ENCODE measurements around the gene ZBTB6. TPM values are rescaled to one million over a fixed set of nuclear protein-coding genes. Genes with fewer than 3 reads are reported as not detected.
A peak's percentile ranks its signal among the peaks of the same experiment; 100 is the strongest.

ZBTB6 gene
- total RNA-seq, 2 donors from 2014 or later, result 9.3 to 11.7 TPM

DNA sequence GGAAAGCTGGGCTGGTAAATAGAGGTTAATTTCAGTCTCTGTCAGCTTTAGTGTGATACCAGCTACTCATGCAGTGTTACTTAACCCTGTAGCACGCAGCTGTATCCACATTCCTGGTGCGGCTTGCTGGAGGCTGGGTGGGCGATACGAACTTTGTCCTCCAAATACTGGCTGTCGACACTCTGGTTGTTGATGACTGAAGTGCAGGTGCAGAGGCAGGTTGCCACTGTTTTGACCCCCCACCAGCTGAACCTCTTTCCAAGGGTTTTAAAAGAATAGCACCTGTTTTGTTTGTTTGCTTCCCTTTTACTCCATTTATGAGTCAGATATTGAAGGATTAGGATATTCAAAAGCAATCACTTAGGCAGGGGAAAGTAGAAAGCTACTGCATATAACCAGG lies 23.3 kb upstream of the ZBTB6 start:
- H3K36me3 ChIP-seq (ENCODE audit: control insufficient read depth, insufficient read depth, low read length), result peaks cover 29% of the 10 kb centered on the region
- 88 to 96% methylated on average over 5 of the region's 5 CpGs for WGBS, 2 experiments (ENCODE audit: insufficient coverage in 1 of 2, insufficient read length in 1 of 2)
- TF ChIP-seq, protein P1, sequence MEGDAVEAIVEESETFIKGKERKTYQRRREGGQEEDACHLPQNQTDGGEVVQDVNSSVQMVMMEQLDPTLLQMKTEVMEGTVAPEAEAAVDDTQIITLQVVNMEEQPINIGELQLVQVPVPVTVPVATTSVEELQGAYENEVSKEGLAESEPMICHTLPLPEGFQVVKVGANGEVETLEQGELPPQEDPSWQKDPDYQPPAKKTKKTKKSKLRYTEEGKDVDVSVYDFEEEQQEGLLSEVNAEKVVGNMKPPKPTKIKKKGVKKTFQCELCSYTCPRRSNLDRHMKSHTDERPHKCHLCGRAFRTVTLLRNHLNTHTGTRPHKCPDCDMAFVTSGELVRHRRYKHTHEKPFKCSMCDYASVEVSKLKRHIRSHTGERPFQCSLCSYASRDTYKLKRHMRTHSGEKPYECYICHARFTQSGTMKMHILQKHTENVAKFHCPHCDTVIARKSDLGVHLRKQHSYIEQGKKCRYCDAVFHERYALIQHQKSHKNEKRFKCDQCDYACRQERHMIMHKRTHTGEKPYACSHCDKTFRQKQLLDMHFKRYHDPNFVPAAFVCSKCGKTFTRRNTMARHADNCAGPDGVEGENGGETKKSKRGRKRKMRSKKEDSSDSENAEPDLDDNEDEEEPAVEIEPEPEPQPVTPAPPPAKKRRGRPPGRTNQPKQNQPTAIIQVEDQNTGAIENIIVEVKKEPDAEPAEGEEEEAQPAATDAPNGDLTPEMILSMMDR (conservative IDR thresholded peaks at IDR 0.05), result no peak
- H3K27ac Mint-ChIP-seq, result no peak overlapping the region
- H3K4me3 ChIP-seq (ENCODE audit: low read length), result no peak overlapping the region
- no peak overlapping the region for H3K27ac ChIP-seq (ENCODE audit: low read depth, low read length)
- H3K9me3 ChIP-seq (ENCODE audit: control insufficient read depth, low read length), result no peaks in the 10 kb centered on the region
- H3K4me1 ChIP-seq (ENCODE audit: control insufficient read depth, insufficient read depth, low read length), result no peaks in the 10 kb centered on the region
- H3K27me3 Mint-ChIP-seq (ENCODE audit: insufficient read depth), result no peaks in the 10 kb centered on the region
- H3K9ac ChIP-seq (ENCODE audit: extremely low read depth, low read length, poor library complexity, severe bottlenecking), result no peak overlapping the region
- peaks cover 13% of the 10 kb centered on the region for H3K4me1 Mint-ChIP-seq
- no peaks in the 10 kb centered on the region for H3K27me3 ChIP-seq (ENCODE audit: control insufficient read depth, insufficient read depth, low read length, poor library complexity, severe bottlenecking)
- peaks cover 24% of the 10 kb centered on the region for H3K36me3 Mint-ChIP-seq (ENCODE audit: low read depth)
- no peak overlapping the region for H3K4me3 Mint-ChIP-seq
- H3K9me3 Mint-ChIP-seq, result no peaks in the 10 kb centered on the region
- DNase-seq, result no peak

DNA sequence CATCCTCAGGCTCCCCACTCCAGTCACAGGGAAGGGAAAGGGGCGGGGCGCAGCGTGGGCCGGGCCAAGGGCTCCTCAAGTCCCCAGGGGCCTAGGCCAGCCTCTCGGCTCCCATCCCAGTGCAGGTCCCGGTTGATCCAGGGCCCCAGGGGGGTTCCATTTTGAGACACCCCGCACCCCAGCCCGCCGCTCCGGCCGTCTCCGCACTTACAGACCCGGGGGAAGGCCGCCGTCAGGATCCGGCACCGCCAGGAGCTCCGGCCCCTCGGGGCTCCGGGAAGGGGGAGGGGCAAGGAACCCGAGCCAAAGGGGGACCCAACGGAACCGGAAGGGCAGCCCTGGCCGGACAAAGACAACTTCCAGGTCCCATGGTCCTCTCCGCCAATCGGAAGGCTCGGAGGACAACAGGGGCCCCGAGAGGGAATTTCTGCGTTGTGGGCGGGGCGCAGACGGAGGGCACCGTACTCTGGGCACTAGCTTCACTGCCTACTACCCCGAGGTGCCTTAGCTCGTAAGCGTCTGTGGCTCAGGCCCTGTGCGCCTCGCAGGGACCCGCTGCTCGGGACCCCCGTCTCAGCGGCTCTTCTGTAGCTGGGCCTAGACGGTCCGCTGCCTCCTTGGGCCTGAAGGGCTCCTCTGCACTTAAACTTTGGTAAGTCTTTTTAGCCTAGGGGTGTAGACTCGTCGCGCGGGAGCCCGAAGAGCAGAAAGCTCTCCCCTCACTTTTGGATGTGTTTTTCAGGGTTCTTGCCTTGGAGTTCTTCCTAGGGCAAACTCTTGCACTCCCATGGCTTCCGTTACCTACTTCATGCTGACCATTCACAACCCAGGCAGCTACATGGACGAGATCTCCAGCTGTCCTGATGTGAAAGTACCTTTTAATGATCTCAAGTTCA lies 18.4 kb upstream of the ZBTB6 start, which contains the start of gene ZBTB26:
ZBTB26 (minus strand) TSS at position 287 of the 896 bp plus-strand sequence. CDS start 11,578 bp downstream, outside the sequence.
- Mint-ChIP-seq H3K27me3 (ENCODE audit: insufficient read depth) (no peaks in the 10 kb centered on the region), H3K36me3 (ENCODE audit: low read depth) (peaks cover 7% of the 10 kb centered on the region), H3K27ac (peak within 1 kb of the TSS; percentile 94), H3K4me1 (peaks cover 8% of the 10 kb centered on the region), H3K9me3 (no peaks in the 10 kb centered on the region), H3K4me3 (no peak within 1 kb of the TSS)
- Histone ChIP-seq H3K27ac (ENCODE audit: low read depth, low read length) (peak within 1 kb of the TSS; percentile 89), H3K36me3 (ENCODE audit: control insufficient read depth, insufficient read depth, low read length) (peaks cover 3% of the 10 kb centered on the region), H3K9ac (ENCODE audit: extremely low read depth, low read length, poor library complexity, severe bottlenecking) (peak within 1 kb of the TSS; percentile 76), H3K9me3 (ENCODE audit: control insufficient read depth, low read length) (no peaks in the 10 kb centered on the region), H3K27me3 (ENCODE audit: control insufficient read depth, insufficient read depth, low read length, poor library complexity, severe bottlenecking) (no peaks in the 10 kb centered on the region), H3K4me3 (ENCODE audit: low read length) (peak within 1 kb of the TSS; percentile 99), H3K4me1 (ENCODE audit: control insufficient read depth, insufficient read depth, low read length) (no peaks in the 10 kb centered on the region)
- DNase-seq, result peak; percentile 98
- 0% methylated on average over 19 to 51 of the region's 51 CpGs for WGBS, 2 experiments (ENCODE audit: insufficient coverage in 1 of 2, insufficient read length in 1 of 2)
- TF ChIP-seq, protein P1 (conservative IDR thresholded peaks at IDR 0.05), result no peak

DNA sequence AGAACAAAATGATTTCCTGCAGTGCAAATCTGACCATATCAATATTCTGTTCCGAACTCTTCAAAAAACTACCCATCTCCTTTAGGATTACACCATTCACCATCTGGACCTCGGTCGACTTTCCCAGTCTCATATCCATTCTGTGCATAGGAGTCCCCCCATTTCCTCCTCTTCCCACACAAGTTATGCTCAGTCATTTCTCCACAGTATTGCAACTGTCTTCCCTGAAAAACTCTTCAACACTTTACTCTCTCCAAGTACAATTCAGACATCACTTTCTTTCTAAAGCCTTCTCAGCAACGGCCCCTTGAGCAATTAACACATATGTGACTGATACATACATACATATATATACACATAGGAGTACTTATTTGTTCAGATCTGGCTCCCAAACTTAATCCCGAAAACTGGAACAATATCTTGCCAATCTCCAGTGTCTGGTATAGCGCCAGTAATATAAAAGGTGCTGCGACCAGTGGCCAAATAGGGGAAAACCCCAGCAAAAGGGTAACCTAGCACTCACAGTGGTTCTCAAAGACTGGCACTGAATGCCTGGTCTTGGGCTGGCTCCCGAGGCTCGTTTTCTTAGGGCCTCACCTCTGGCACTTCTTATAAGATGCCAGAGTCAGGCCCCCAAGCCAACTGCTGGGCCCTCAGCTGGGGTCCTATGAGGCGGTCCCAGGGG lies 17.6 kb upstream of the ZBTB6 start:
- Mint-ChIP-seq H3K27ac (no peak overlapping the region), H3K36me3 (ENCODE audit: low read depth) (peaks cover 7% of the 10 kb centered on the region), H3K27me3 (ENCODE audit: insufficient read depth) (no peaks in the 10 kb centered on the region), H3K4me1 (peaks cover 8% of the 10 kb centered on the region), H3K4me3 (no peak overlapping the region), H3K9me3 (no peaks in the 10 kb centered on the region)
- Histone ChIP-seq H3K9me3 (ENCODE audit: control insufficient read depth, low read length) (no peaks in the 10 kb centered on the region), H3K27me3 (ENCODE audit: control insufficient read depth, insufficient read depth, low read length, poor library complexity, severe bottlenecking) (no peaks in the 10 kb centered on the region), H3K9ac (ENCODE audit: extremely low read depth, low read length, poor library complexity, severe bottlenecking) (peak overlapping the region; percentile 76), H3K4me3 (ENCODE audit: low read length) (peak overlapping the region; percentile 99), H3K36me3 (ENCODE audit: control insufficient read depth, insufficient read depth, low read length) (no peaks in the 10 kb centered on the region), H3K27ac (ENCODE audit: low read depth, low read length) (peak overlapping the region; percentile 89), H3K4me1 (ENCODE audit: control insufficient read depth, insufficient read depth, low read length) (no peaks in the 10 kb centered on the region)
- no peak for DNase-seq
- 32 to 40% methylated on average over 6 to 10 of the region's 10 CpGs for WGBS, 2 experiments (ENCODE audit: insufficient coverage in 1 of 2, insufficient read length in 1 of 2)
- TF ChIP-seq, protein P1 (conservative IDR thresholded peaks at IDR 0.05), result peak; percentile 20

Data from endodermal cell (in vitro differentiated cells).